ENCODE results near the gene BMPR1B. TPM values are rescaled to one million over a fixed set of nuclear protein-coding genes. Genes with fewer than 3 reads are reported as not detected.

The BMPR1B gene
- total RNA-seq, 1 donor from 2014 or later, result not detected

GRCh38 chr4:94995684-94996394 is 238.1 kb downstream of the BMPR1B start:
- no peaks in the 10 kb centered on the region for H3K9me3 Mint-ChIP-seq
- no peak overlapping the region for H3K27ac Mint-ChIP-seq
- DNase-seq, result no peak
- CTCF ChIA-PET, result no interaction called here
- no peaks in the 10 kb centered on the region for H3K27me3 Mint-ChIP-seq
- intact Hi-C loops (cut with micrococcal nuclease), result no loop called here
- POLR2A ChIA-PET, result no interaction called here
- ATAC-seq (ENCODE audit: low read depth), result no peak
- H3K4me1 Mint-ChIP-seq, result peaks cover 5% of the 10 kb centered on the region
- no peaks in the 10 kb centered on the region for H3K36me3 Mint-ChIP-seq (ENCODE audit: low read depth)
- TF ChIP-seq, protein P1, sequence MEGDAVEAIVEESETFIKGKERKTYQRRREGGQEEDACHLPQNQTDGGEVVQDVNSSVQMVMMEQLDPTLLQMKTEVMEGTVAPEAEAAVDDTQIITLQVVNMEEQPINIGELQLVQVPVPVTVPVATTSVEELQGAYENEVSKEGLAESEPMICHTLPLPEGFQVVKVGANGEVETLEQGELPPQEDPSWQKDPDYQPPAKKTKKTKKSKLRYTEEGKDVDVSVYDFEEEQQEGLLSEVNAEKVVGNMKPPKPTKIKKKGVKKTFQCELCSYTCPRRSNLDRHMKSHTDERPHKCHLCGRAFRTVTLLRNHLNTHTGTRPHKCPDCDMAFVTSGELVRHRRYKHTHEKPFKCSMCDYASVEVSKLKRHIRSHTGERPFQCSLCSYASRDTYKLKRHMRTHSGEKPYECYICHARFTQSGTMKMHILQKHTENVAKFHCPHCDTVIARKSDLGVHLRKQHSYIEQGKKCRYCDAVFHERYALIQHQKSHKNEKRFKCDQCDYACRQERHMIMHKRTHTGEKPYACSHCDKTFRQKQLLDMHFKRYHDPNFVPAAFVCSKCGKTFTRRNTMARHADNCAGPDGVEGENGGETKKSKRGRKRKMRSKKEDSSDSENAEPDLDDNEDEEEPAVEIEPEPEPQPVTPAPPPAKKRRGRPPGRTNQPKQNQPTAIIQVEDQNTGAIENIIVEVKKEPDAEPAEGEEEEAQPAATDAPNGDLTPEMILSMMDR (IDR thresholded peaks at IDR 0.05), result no peak
- H3K4me3 Mint-ChIP-seq, result no peak overlapping the region

DNA sequence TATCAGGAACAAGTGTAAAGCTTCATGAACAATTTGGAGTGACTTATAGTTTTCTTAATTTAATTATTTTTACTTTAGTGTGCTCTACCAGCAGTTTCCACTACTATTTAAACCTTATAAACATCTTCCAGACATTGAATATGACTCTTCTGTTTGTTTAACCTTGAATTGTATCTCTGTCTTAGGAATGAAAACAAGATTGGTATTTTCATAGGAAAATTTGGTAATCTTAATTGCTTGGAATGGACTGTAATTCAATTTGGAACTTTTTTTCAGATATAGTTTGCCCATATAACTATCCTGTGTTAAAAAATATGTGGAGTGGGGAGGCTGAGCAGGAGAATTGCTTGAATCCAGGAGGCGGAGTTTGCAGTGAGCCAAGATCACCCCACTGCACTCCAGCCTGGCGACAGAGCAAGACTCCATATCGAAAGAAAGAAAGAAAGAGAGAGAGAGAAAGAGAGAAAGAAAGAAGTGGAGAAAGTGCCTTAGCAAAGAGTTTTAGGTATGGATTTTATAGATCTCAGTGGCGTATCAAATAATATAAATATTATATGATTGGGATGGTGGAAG is 242.4 kb downstream of the BMPR1B start:
- CTCF ChIA-PET, result no interaction called here
- peaks cover 5% of the 10 kb centered on the region for H3K4me1 Mint-ChIP-seq
- ATAC-seq (ENCODE audit: low read depth), result no peak
- POLR2A ChIA-PET, result no interaction called here
- H3K4me3 Mint-ChIP-seq, result no peak overlapping the region
- intact Hi-C loops (cut with micrococcal nuclease), result no loop called here
- no peaks in the 10 kb centered on the region for H3K36me3 Mint-ChIP-seq (ENCODE audit: low read depth)
- H3K9me3 Mint-ChIP-seq, result no peaks in the 10 kb centered on the region
- H3K27ac Mint-ChIP-seq, result no peak overlapping the region
- no peaks in the 10 kb centered on the region for H3K27me3 Mint-ChIP-seq
- no peak for DNase-seq
- TF ChIP-seq, protein P1 (IDR thresholded peaks at IDR 0.05), result no peak

DNA sequence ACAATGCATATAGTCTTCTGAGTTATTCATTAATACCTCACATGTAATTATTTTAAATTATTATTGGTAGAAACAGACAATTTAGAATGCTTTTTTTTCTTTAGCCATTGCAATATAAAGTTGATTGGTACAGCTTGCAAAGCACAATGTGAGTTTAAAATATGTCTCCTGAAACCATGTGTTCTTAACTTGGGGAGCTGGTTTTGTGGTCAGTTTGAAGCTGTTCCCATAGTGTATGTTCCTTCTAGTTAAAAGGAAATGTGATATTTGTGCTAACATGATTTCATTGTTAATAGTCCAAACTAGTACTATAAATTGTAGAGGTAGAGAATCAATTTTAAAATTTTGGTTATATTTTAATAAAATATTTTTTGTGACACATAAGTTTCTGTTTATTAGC is 247.2 kb downstream of the BMPR1B start:
- H3K36me3 Mint-ChIP-seq (ENCODE audit: low read depth), result no peaks in the 10 kb centered on the region
- no peak overlapping the region for H3K4me3 Mint-ChIP-seq
- no peaks in the 10 kb centered on the region for H3K9me3 Mint-ChIP-seq
- POLR2A ChIA-PET, result no interaction called here
- ATAC-seq (ENCODE audit: low read depth), result no peak
- H3K27ac Mint-ChIP-seq, result no peak overlapping the region
- H3K4me1 Mint-ChIP-seq, result no peaks in the 10 kb centered on the region
- TF ChIP-seq, protein P1 (IDR thresholded peaks at IDR 0.05), result no peak
- DNase-seq, result no peak
- CTCF ChIA-PET, result no interaction called here
- intact Hi-C loops (cut with micrococcal nuclease), result no loop called here
- H3K27me3 Mint-ChIP-seq, result no peaks in the 10 kb centered on the region

GRCh38 chr4:95007998-95008397 is 250.2 kb downstream of the BMPR1B start:
- no peaks in the 10 kb centered on the region for H3K4me1 Mint-ChIP-seq
- intact Hi-C loops (cut with micrococcal nuclease), result no loop called here
- ChIA-PET POLR2A (no interaction called here), CTCF (no interaction called here)
- H3K27ac Mint-ChIP-seq, result no peak overlapping the region
- H3K36me3 Mint-ChIP-seq (ENCODE audit: low read depth), result no peaks in the 10 kb centered on the region
- H3K4me3 Mint-ChIP-seq, result no peak overlapping the region
- H3K9me3 Mint-ChIP-seq, result no peaks in the 10 kb centered on the region
- no peaks in the 10 kb centered on the region for H3K27me3 Mint-ChIP-seq
- TF ChIP-seq, protein P1 (IDR thresholded peaks at IDR 0.05), result no peak
- ATAC-seq (ENCODE audit: low read depth) (no peak), DNase-seq (no peak)

- ATAC-seq (ENCODE audit: low read depth) (no peak), DNase-seq (no peak)
- no peaks in the 10 kb centered on the region for H3K9me3 Mint-ChIP-seq
- ChIA-PET CTCF (no interaction called here), POLR2A (no interaction called here)
- H3K4me3 Mint-ChIP-seq, result no peak overlapping the region
- no peak overlapping the region for H3K27ac Mint-ChIP-seq
- no peaks in the 10 kb centered on the region for H3K36me3 Mint-ChIP-seq (ENCODE audit: low read depth)
- no peaks in the 10 kb centered on the region for H3K4me1 Mint-ChIP-seq
- TF ChIP-seq, protein P1 (IDR thresholded peaks at IDR 0.05), result no peak
- no peaks in the 10 kb centered on the region for H3K27me3 Mint-ChIP-seq
- intact Hi-C loops (cut with micrococcal nuclease), result no loop called here
Observed at GRCh38 chr4:95013236-95013635, 255.5 kb downstream of the BMPR1B start.
